ENCODE measurements around the gene ARHGEF10L. TPM values are rescaled to one million over a fixed set of nuclear protein-coding genes. Genes with fewer than 3 reads are reported as not detected.

ARHGEF10L gene
- total RNA-seq, 1 experiment from 2014 or later = 3.3 TPM

GRCh38 chr1:17566892-17567291 lies 27.4 kb downstream of the ARHGEF10L start:
- ChIA-PET CTCF (no interaction called here), POLR2A (ENCODE audit: low non-redundant PET) (no interaction called here)
- no TSS peak for BruUV-seq (replicated peaks)
- H3K27me3 ChIP-seq (replicated peaks; ENCODE audit: insufficient read depth, low read depth, low read length, poor library complexity) = no peaks in the 10 kb centered on the region
- H3K36me3 ChIP-seq (ENCODE audit: insufficient read depth, low read length, poor library complexity, severe bottlenecking) = no peaks in the 10 kb centered on the region
- H3K9me3 ChIP-seq (ENCODE audit: low read depth, low read length, poor library complexity, severe bottlenecking) = no peaks in the 10 kb centered on the region
- no peak overlapping the region for H3K4me3 ChIP-seq (ENCODE audit: low read depth, low read length, poor library complexity, severe bottlenecking)
- no peak for DNase-seq (ENCODE audit: low spot score)
- H3K27ac ChIP-seq (ENCODE audit: low read depth, low read length, poor library complexity, severe bottlenecking) = no peak overlapping the region
- no peak for TF ChIP-seq CTCF (conservative IDR thresholded peaks at IDR 0.05; ENCODE audit: low read depth, low read length)
- no peak for TF ChIP-seq EZH2 (IDR thresholded peaks at IDR 0.05; ENCODE audit: borderline replicate concordance, low read depth, low read length, poor library complexity, severe bottlenecking)
- intact Hi-C loops (cut with micrococcal nuclease; ENCODE audit: unreplicated experiment) = no loop called here
- no peaks in the 10 kb centered on the region for H3K4me1 ChIP-seq (ENCODE audit: insufficient read depth, low read length, poor library complexity, severe bottlenecking)

- Histone ChIP-seq H3K9me3 (ENCODE audit: low read depth, low read length, poor library complexity, severe bottlenecking) (no peaks in the 10 kb centered on the region), H3K27me3 (replicated peaks; ENCODE audit: insufficient read depth, low read depth, low read length, poor library complexity) (no peaks in the 10 kb centered on the region), H3K36me3 (ENCODE audit: insufficient read depth, low read length, poor library complexity, severe bottlenecking) (no peaks in the 10 kb centered on the region), H3K27ac (ENCODE audit: low read depth, low read length, poor library complexity, severe bottlenecking) (no peak overlapping the region), H3K4me3 (ENCODE audit: low read depth, low read length, poor library complexity, severe bottlenecking) (no peak overlapping the region), H3K4me1 (ENCODE audit: insufficient read depth, low read length, poor library complexity, severe bottlenecking) (no peaks in the 10 kb centered on the region)
- intact Hi-C loops (cut with micrococcal nuclease; ENCODE audit: unreplicated experiment) = no loop called here
- ChIA-PET POLR2A (ENCODE audit: low non-redundant PET) (no interaction called here), CTCF (no interaction called here)
- BruUV-seq (replicated peaks) = no TSS peak
- TF ChIP-seq CTCF (conservative IDR thresholded peaks at IDR 0.05; ENCODE audit: low read depth, low read length) = no peak
- no peak for TF ChIP-seq EZH2 (IDR thresholded peaks at IDR 0.05; ENCODE audit: borderline replicate concordance, low read depth, low read length, poor library complexity, severe bottlenecking)
- DNase-seq (ENCODE audit: low spot score) = no peak
These were observed 28.1 kb downstream of the ARHGEF10L start for GRCh38 chr1:17567582-17567981.

DNA sequence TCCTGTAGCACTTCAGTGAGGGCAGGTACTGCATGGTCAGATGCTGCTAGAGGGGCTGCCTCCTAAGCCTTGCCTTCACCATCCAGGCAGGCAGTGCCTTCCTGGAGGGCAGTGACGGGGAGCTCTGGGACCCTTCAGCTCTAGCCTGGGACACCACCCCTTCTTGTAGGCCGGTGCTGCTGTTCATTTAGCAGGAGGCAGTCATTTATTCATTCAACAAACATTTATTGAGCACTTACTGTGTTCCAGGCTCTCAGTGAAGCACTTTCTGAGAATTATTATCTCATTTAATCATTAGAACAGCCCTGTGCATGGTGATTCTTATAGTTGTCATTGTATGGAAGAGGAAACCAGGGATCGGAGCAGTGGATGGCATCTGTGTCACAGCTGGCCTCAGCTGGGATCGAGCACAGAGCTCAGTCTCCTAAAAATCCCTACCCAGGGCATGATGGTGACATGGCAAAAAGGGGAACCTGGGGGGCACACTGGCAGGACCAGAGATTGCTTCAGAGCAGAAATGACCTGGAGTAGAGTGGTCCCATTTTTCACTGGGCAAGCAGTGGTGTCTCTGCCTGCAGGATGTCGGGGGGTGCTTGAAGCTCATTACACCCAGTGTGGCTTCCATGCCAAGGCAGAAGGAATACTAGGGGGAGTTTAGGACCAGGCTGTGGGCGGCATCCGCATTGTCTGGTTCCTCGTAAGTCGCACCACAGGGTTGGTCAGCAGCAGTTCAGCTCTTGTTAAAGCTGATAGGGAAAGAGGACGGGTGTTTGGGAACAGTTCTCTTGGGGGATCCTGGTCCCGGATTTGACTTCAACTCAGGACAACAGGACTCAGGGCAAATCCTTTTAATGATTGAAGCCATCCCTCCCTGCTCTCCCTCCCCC lies 28.8 kb downstream of the ARHGEF10L start:
- H3K27me3 ChIP-seq (replicated peaks; ENCODE audit: insufficient read depth, low read depth, low read length, poor library complexity) = no peaks in the 10 kb centered on the region
- no peaks in the 10 kb centered on the region for H3K9me3 ChIP-seq (ENCODE audit: low read depth, low read length, poor library complexity, severe bottlenecking)
- no peaks in the 10 kb centered on the region for H3K36me3 ChIP-seq (ENCODE audit: insufficient read depth, low read length, poor library complexity, severe bottlenecking)
- ChIA-PET POLR2A (ENCODE audit: low non-redundant PET) (no interaction called here), CTCF (no interaction called here)
- TF ChIP-seq EZH2 (IDR thresholded peaks at IDR 0.05; ENCODE audit: borderline replicate concordance, low read depth, low read length, poor library complexity, severe bottlenecking) = no peak
- TF ChIP-seq CTCF (conservative IDR thresholded peaks at IDR 0.05; ENCODE audit: low read depth, low read length) = no peak
- no peak overlapping the region for H3K4me3 ChIP-seq (ENCODE audit: low read depth, low read length, poor library complexity, severe bottlenecking)
- intact Hi-C loops (cut with micrococcal nuclease; ENCODE audit: unreplicated experiment) = no loop called here
- H3K4me1 ChIP-seq (ENCODE audit: insufficient read depth, low read length, poor library complexity, severe bottlenecking) = no peaks in the 10 kb centered on the region
- no peak for DNase-seq (ENCODE audit: low spot score)
- no peak overlapping the region for H3K27ac ChIP-seq (ENCODE audit: low read depth, low read length, poor library complexity, severe bottlenecking)
- no TSS peak for BruUV-seq (replicated peaks)
